GM12801 (cell line): ENCODE results near the gene FOXN1.

ENCODE experiments used
- CTCF ChIP-seq: IDR thresholded peaks from one replicate; pipeline ENCODE4 v1.5.1; 2011; ENCODE audit warnings: control low read depth; ENCODE audit not compliant: insufficient read length; ENCODE audit errors: extremely low read depth

Gene FOXN1

GRCh38 chr17:28505986-28506665 is at the start of gene FOXN1:
Gene FOXN1 (plus strand): TSS chr17:28506348. CDS start chr17:28523970, 17,622 bp downstream.
- TF ChIP-seq CTCF: no peak

- TF ChIP-seq CTCF: no peak
Observed at GRCh38 chr17:28457890-28458289, 48.3 kb upstream of the FOXN1 start.

- no peak for TF ChIP-seq CTCF
Observed at GRCh38 chr17:28460901-28461300, 45.2 kb upstream of the FOXN1 start.

GRCh38 chr17:28466001-28466400 is 40.1 kb upstream of the FOXN1 start:
- TF ChIP-seq CTCF: no peak

- TF ChIP-seq CTCF: no peak
Observed at GRCh38 chr17:28466521-28467048, 39.6 kb upstream of the FOXN1 start.

- TF ChIP-seq CTCF: no peak
Observed at GRCh38 chr17:28467456-28468025, 38.6 kb upstream of the FOXN1 start.

GRCh38 chr17:28468781-28469180 is 37.4 kb upstream of the FOXN1 start:
- no peak for TF ChIP-seq CTCF
